Measurements from ENCODE around the gene BCAS3.

DNA sequence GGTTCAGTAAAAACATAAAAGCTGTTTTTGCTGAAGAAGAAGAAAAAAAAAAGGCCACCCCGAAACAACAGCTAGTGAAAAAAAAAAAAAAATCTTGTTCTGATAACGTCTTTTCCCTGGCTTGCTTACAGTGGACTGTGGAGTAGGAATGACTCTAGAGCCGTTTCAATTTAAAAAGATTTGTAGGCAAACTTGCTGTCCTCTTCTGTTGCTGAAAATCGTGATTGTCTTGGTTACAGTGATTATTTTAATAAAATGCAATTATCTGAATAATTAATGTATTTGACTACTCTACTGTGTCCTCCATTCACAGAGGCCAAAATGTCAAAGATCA, 531.4 kb downstream of the BCAS3 start:
- TF ChIP-seq, protein P1, sequence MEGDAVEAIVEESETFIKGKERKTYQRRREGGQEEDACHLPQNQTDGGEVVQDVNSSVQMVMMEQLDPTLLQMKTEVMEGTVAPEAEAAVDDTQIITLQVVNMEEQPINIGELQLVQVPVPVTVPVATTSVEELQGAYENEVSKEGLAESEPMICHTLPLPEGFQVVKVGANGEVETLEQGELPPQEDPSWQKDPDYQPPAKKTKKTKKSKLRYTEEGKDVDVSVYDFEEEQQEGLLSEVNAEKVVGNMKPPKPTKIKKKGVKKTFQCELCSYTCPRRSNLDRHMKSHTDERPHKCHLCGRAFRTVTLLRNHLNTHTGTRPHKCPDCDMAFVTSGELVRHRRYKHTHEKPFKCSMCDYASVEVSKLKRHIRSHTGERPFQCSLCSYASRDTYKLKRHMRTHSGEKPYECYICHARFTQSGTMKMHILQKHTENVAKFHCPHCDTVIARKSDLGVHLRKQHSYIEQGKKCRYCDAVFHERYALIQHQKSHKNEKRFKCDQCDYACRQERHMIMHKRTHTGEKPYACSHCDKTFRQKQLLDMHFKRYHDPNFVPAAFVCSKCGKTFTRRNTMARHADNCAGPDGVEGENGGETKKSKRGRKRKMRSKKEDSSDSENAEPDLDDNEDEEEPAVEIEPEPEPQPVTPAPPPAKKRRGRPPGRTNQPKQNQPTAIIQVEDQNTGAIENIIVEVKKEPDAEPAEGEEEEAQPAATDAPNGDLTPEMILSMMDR (conservative IDR thresholded peaks at IDR 0.05; ENCODE audit: low read length) = no peak
- no peak for TF ChIP-seq EZH2phosphoT487 (IDR thresholded peaks at IDR 0.05; ENCODE audit: borderline replicate concordance, low read depth, low read length)
